ENCODE results near the gene NEK4. TPM values are rescaled to one million over a fixed set of nuclear protein-coding genes. Genes with fewer than 3 reads are reported as not detected.

Gene NEK4
- total and polyA plus RNA-seq, 2 donors (not counting 1 experiment from before 2014, with no cell fraction given) = 9.0 to 33.8 TPM

- no peak overlapping the region for H2AFZ ChIP-seq (ENCODE audit: insufficient read depth, low read depth, low read length, poor library complexity, severe bottlenecking)
- H3K27me3 Mint-ChIP-seq = no peaks in the 10 kb centered on the region
- no peaks in the 10 kb centered on the region for H3K4me1 Mint-ChIP-seq
- no peak overlapping the region for H3K4me3 ChIP-seq (ENCODE audit: control extremely low read depth in 1 of 5, extremely low read depth in 1 of 5, insufficient read depth in 1 of 5, low read depth in 2 of 5, low read length in 4 of 5)
- intact Hi-C loops (cut with micrococcal nuclease) = no loop called here
- H3K9ac ChIP-seq (ENCODE audit: low read length) = no peak overlapping the region
- H3K4me3 Mint-ChIP-seq = no peak overlapping the region
- H3K27ac ChIP-seq (ENCODE audit: low read length in 2 of 2) = no peak overlapping the region
- CTCF ChIA-PET = no interaction called here
- no peaks in the 10 kb centered on the region for H3K36me3 ChIP-seq (replicated peaks in 1 of 2; ENCODE audit: control extremely low read depth in 1 of 2, control insufficient read depth in 1 of 2, extremely low read depth in 1 of 2, insufficient read depth in 2 of 2, low read length in 1 of 2)
- H3K9me3 Mint-ChIP-seq (ENCODE audit: insufficient read depth) = no peaks in the 10 kb centered on the region
- WGBS (ENCODE audit: insufficient coverage) = 83% methylated on average over 5 of the region's 9 CpGs
- ATAC-seq (ENCODE audit: low read depth) = no peak
- no peaks in the 10 kb centered on the region for H3K9me3 ChIP-seq (ENCODE audit: control extremely low read depth in 1 of 3, control insufficient read depth in 2 of 3, insufficient read depth in 1 of 3, low read length in 2 of 3)
- no peaks in the 10 kb centered on the region for H3K4me1 ChIP-seq (ENCODE audit: control insufficient read depth in 2 of 2, insufficient read depth in 2 of 2, low read length in 2 of 2)
- POLR2A ChIA-PET = no interaction called here
- H3K27me3 ChIP-seq (replicated peaks in 1 of 4; ENCODE audit: control extremely low read depth in 1 of 4, control insufficient read depth in 3 of 4, insufficient read depth in 4 of 4, low read length in 3 of 4) = no peaks in the 10 kb centered on the region
- H3K27ac Mint-ChIP-seq = no peak overlapping the region
- H3K4me2 ChIP-seq (replicated peaks; ENCODE audit: low read depth, low read length, poor library complexity, severe bottlenecking) = no peak overlapping the region
- no peak for TF ChIP-seq EZH2 (IDR thresholded peaks at IDR 0.05; ENCODE audit: borderline replicate concordance, insufficient read depth, low read depth, low read length, poor library complexity, severe bottlenecking)
- no peak for TF ChIP-seq CTCF (IDR thresholded peaks at IDR 0.05)
- H3K79me2 ChIP-seq (ENCODE audit: control insufficient read depth, insufficient read depth, low read length) = no peaks in the 10 kb centered on the region
- no peak for DNase-seq
- H4K20me1 ChIP-seq (ENCODE audit: control insufficient read depth, insufficient read depth, low read length, poor library complexity, severe bottlenecking) = no peaks in the 10 kb centered on the region
These were observed 25.7 kb upstream of the NEK4 start for GRCh38 chr3:52796411-52796810.

DNA sequence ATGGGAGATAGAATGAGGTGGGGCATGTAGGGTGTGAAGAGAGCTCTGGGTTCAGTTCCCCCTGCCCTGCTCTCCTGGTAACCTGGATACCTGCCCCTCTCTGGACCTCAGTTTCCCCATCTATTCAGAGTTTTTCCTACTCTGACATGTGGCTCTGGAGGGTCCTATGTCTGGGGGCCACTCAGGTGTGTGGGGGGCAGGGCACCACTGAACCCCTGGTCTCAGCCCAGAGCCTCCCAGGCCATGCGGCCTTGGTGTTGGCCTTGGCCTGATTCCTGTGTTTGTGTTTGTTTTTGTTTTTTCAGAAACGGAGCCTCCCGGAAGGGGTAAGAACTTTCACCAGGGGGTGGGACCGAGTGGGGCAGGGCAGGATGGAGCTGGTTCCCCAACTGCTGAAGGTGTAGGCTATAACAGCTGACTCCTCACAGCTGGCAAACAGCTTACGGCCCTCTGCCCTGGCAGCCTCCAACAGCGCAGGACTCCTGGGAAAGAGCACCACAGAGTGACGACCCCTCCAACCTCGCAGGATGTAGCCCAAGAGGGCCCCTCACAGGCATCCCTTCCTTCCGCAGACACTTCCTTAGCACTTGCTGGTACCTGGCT, 24.7 kb upstream of the NEK4 start:
- Mint-ChIP-seq H3K9me3 (ENCODE audit: insufficient read depth) (no peaks in the 10 kb centered on the region), H3K27me3 (no peaks in the 10 kb centered on the region), H3K4me3 (no peak overlapping the region), H3K4me1 (no peaks in the 10 kb centered on the region), H3K27ac (no peak overlapping the region)
- Histone ChIP-seq H3K27me3 (replicated peaks in 1 of 4; ENCODE audit: control extremely low read depth in 1 of 4, control insufficient read depth in 3 of 4, insufficient read depth in 4 of 4, low read length in 3 of 4) (no peaks in the 10 kb centered on the region), H3K9ac (ENCODE audit: low read length) (no peak overlapping the region), H3K79me2 (ENCODE audit: control insufficient read depth, insufficient read depth, low read length) (no peaks in the 10 kb centered on the region), H3K4me1 (ENCODE audit: control insufficient read depth in 2 of 2, insufficient read depth in 2 of 2, low read length in 2 of 2) (no peaks in the 10 kb centered on the region), H2AFZ (ENCODE audit: insufficient read depth, low read depth, low read length, poor library complexity, severe bottlenecking) (no peak overlapping the region), H3K4me3 (ENCODE audit: control extremely low read depth in 1 of 5, extremely low read depth in 1 of 5, insufficient read depth in 1 of 5, low read depth in 2 of 5, low read length in 4 of 5) (no peak overlapping the region), H3K9me3 (ENCODE audit: control extremely low read depth in 1 of 3, control insufficient read depth in 2 of 3, insufficient read depth in 1 of 3, low read length in 2 of 3) (no peaks in the 10 kb centered on the region), H3K36me3 (replicated peaks in 1 of 2; ENCODE audit: control extremely low read depth in 1 of 2, control insufficient read depth in 1 of 2, extremely low read depth in 1 of 2, insufficient read depth in 2 of 2, low read length in 1 of 2) (no peaks in the 10 kb centered on the region), H4K20me1 (ENCODE audit: control insufficient read depth, insufficient read depth, low read length, poor library complexity, severe bottlenecking) (no peaks in the 10 kb centered on the region), H3K4me2 (replicated peaks; ENCODE audit: low read depth, low read length, poor library complexity, severe bottlenecking) (no peak overlapping the region), H3K27ac (ENCODE audit: low read length in 2 of 2) (no peak overlapping the region)
- DNase-seq (no peak), ATAC-seq (ENCODE audit: low read depth) (no peak)
- POLR2A ChIA-PET = no interaction called here
- TF ChIP-seq CTCF (IDR thresholded peaks at IDR 0.05) (no peak), EZH2 (IDR thresholded peaks at IDR 0.05; ENCODE audit: borderline replicate concordance, insufficient read depth, low read depth, low read length, poor library complexity, severe bottlenecking) (no peak)
- CTCF ChIA-PET = no interaction called here
- intact Hi-C loops (cut with micrococcal nuclease) = no loop called here
- WGBS (ENCODE audit: insufficient coverage) = 78% methylated on average over 9 of the region's 9 CpGs

Data from B cell (primary cell).